ENCODE measurements around the gene MTCH1. TPM values are rescaled to one million over a fixed set of nuclear protein-coding genes. Genes with fewer than 3 reads are reported as not detected.

MTCH1 gene
- total RNA-seq, 1 experiment from 2014 or later = 84.4 TPM

GRCh38 chr6:36986704-36987047, 680 bp upstream of the MTCH1 start:
- Histone ChIP-seq H3K9me2 (replicated peaks; ENCODE audit: insufficient read depth, low read length) (no peaks in the 10 kb centered on the region), H4K20me1 (ENCODE audit: insufficient read depth, low read depth, low read length) (peaks cover 31% of the 10 kb centered on the region), H3K9ac (ENCODE audit: low read length) (peak overlapping the region; percentile 98), H3K4me3 (ENCODE audit: low read length) (peak overlapping the region; percentile 97), H3K4me2 (ENCODE audit: low read depth, low read length, poor library complexity, severe bottlenecking) (peak overlapping the region; percentile 99), H3K36me3 (ENCODE audit: insufficient read depth, low read length) (no peaks in the 10 kb centered on the region), H3K79me2 (ENCODE audit: low read length) (peaks cover 41% of the 10 kb centered on the region), H3K4me1 (ENCODE audit: low read length) (peaks cover 34% of the 10 kb centered on the region), H2AFZ (ENCODE audit: low read length) (peak overlapping the region; percentile 53; the same call in 1 of the 2 replicates), H3K27me3 (ENCODE audit: low read length) (no peaks in the 10 kb centered on the region), H3K9me3 (ENCODE audit: low read length) (no peaks in the 10 kb centered on the region), H3K27ac (ENCODE audit: low read length) (no peak overlapping the region; the same call in 1 of the 2 replicates)
- DNase-seq = peak; percentile 65

GRCh38 chr6:36985417-36985807, 584 bp downstream of the MTCH1 start:
- peaks cover 54% of the 10 kb centered on the region for H3K79me2 ChIP-seq (ENCODE audit: low read length)
- H3K9me3 ChIP-seq (ENCODE audit: low read length) = no peaks in the 10 kb centered on the region
- peaks cover 43% of the 10 kb centered on the region for H4K20me1 ChIP-seq (ENCODE audit: insufficient read depth, low read depth, low read length)
- H3K36me3 ChIP-seq (ENCODE audit: insufficient read depth, low read length) = no peaks in the 10 kb centered on the region
- no peaks in the 10 kb centered on the region for H3K27me3 ChIP-seq (ENCODE audit: low read length)
- peak overlapping the region; percentile 97 for H3K4me3 ChIP-seq (ENCODE audit: low read length)
- no peak for DNase-seq
- no peaks in the 10 kb centered on the region for H3K9me2 ChIP-seq (replicated peaks; ENCODE audit: insufficient read depth, low read length)
- peaks cover 30% of the 10 kb centered on the region for H3K4me1 ChIP-seq (ENCODE audit: low read length)
- H2AFZ ChIP-seq (ENCODE audit: low read length) = no peak overlapping the region
- H3K4me2 ChIP-seq (ENCODE audit: low read depth, low read length, poor library complexity, severe bottlenecking) = peak overlapping the region; percentile 99
- H3K27ac ChIP-seq (ENCODE audit: low read length) = peak overlapping the region; percentile 49
- H3K9ac ChIP-seq (ENCODE audit: low read length) = peak overlapping the region; percentile 98

GRCh38 chr6:36984581-36985416, 1.2 kb downstream of the MTCH1 start:
- peaks cover 29% of the 10 kb centered on the region for H3K4me1 ChIP-seq (ENCODE audit: low read length)
- no peaks in the 10 kb centered on the region for H3K27me3 ChIP-seq (ENCODE audit: low read length)
- H3K4me3 ChIP-seq (ENCODE audit: low read length) = peak overlapping the region; percentile 97
- H3K9me3 ChIP-seq (ENCODE audit: low read length) = no peaks in the 10 kb centered on the region
- peak overlapping the region; percentile 99 for H3K4me2 ChIP-seq (ENCODE audit: low read depth, low read length, poor library complexity, severe bottlenecking)
- peaks cover 49% of the 10 kb centered on the region for H4K20me1 ChIP-seq (ENCODE audit: insufficient read depth, low read depth, low read length)
- no peaks in the 10 kb centered on the region for H3K9me2 ChIP-seq (replicated peaks; ENCODE audit: insufficient read depth, low read length)
- no peaks in the 10 kb centered on the region for H3K36me3 ChIP-seq (ENCODE audit: insufficient read depth, low read length)
- H3K79me2 ChIP-seq (ENCODE audit: low read length) = peaks cover 60% of the 10 kb centered on the region
- peak; percentile 79 for DNase-seq
- H3K27ac ChIP-seq (ENCODE audit: low read length) = peak overlapping the region; percentile 49
- H3K9ac ChIP-seq (ENCODE audit: low read length) = peak overlapping the region; percentile 98
- H2AFZ ChIP-seq (ENCODE audit: low read length) = no peak overlapping the region

- H3K9ac ChIP-seq (ENCODE audit: low read length) = peak overlapping the region; percentile 21; the same call in 1 of the 2 replicates
These were observed 2.5 kb downstream of the MTCH1 start for GRCh38 chr6:36983538-36983937.

GRCh38 chr6:36980876-36981619, 4.9 kb downstream of the MTCH1 start:
- Histone ChIP-seq H3K9me3 (ENCODE audit: low read length) (no peaks in the 10 kb centered on the region), H2AFZ (ENCODE audit: low read length) (no peak overlapping the region), H3K4me1 (ENCODE audit: low read length) (peaks cover 18% of the 10 kb centered on the region), H3K4me2 (ENCODE audit: low read depth, low read length, poor library complexity, severe bottlenecking) (no peak overlapping the region), H3K9ac (ENCODE audit: low read length) (no peak overlapping the region), H3K36me3 (ENCODE audit: insufficient read depth, low read length) (peaks cover 21% of the 10 kb centered on the region; the same call in 1 of the 2 replicates), H3K27ac (ENCODE audit: low read length) (no peak overlapping the region), H3K79me2 (ENCODE audit: low read length) (peaks cover 69% of the 10 kb centered on the region), H4K20me1 (ENCODE audit: insufficient read depth, low read depth, low read length) (peaks cover 66% of the 10 kb centered on the region), H3K27me3 (ENCODE audit: low read length) (no peaks in the 10 kb centered on the region), H3K9me2 (replicated peaks; ENCODE audit: insufficient read depth, low read length) (no peaks in the 10 kb centered on the region), H3K4me3 (ENCODE audit: low read length) (no peak overlapping the region)
- DNase-seq = no peak

More at GRCh38 chr6:36983538-36983937, 2.5 kb downstream of the MTCH1 start:
- peak overlapping the region; percentile 97; the same call in 1 of the 2 replicates for H3K4me3 ChIP-seq (ENCODE audit: low read length)
- peaks cover 29% of the 10 kb centered on the region for H3K4me1 ChIP-seq (ENCODE audit: low read length)
- no peaks in the 10 kb centered on the region for H3K9me2 ChIP-seq (replicated peaks; ENCODE audit: insufficient read depth, low read length)
- peak overlapping the region; percentile 99 for H3K4me2 ChIP-seq (ENCODE audit: low read depth, low read length, poor library complexity, severe bottlenecking)
- H3K27me3 ChIP-seq (ENCODE audit: low read length) = no peaks in the 10 kb centered on the region
- H3K27ac ChIP-seq (ENCODE audit: low read length) = no peak overlapping the region
- peaks cover 69% of the 10 kb centered on the region for H3K79me2 ChIP-seq (ENCODE audit: low read length)
- H3K36me3 ChIP-seq (ENCODE audit: insufficient read depth, low read length) = no peaks in the 10 kb centered on the region
- H3K9me3 ChIP-seq (ENCODE audit: low read length) = no peaks in the 10 kb centered on the region
- H4K20me1 ChIP-seq (ENCODE audit: insufficient read depth, low read depth, low read length) = peaks cover 57% of the 10 kb centered on the region
- H2AFZ ChIP-seq (ENCODE audit: low read length) = no peak overlapping the region
- DNase-seq = no peak

- Histone ChIP-seq H3K79me2 (ENCODE audit: low read length) (peaks cover 61% of the 10 kb centered on the region), H3K4me2 (ENCODE audit: low read depth, low read length, poor library complexity, severe bottlenecking) (no peak overlapping the region), H3K9me3 (ENCODE audit: low read length) (no peaks in the 10 kb centered on the region), H3K36me3 (ENCODE audit: insufficient read depth, low read length) (peaks cover 24% of the 10 kb centered on the region; the same call in 1 of the 2 replicates), H3K4me3 (ENCODE audit: low read length) (no peak overlapping the region), H3K9me2 (replicated peaks; ENCODE audit: insufficient read depth, low read length) (no peaks in the 10 kb centered on the region), H2AFZ (ENCODE audit: low read length) (no peak overlapping the region), H3K4me1 (ENCODE audit: low read length) (peaks cover 18% of the 10 kb centered on the region), H3K27me3 (ENCODE audit: low read length) (no peaks in the 10 kb centered on the region), H3K9ac (ENCODE audit: low read length) (no peak overlapping the region), H3K27ac (ENCODE audit: low read length) (no peak overlapping the region), H4K20me1 (ENCODE audit: insufficient read depth, low read depth, low read length) (peaks cover 66% of the 10 kb centered on the region)
- DNase-seq = no peak
These were observed 5.9 kb downstream of the MTCH1 start for GRCh38 chr6:36980129-36980528.

GRCh38 chr6:36979347-36979742, 6.7 kb downstream of the MTCH1 start:
- Histone ChIP-seq H3K9ac (ENCODE audit: low read length) (no peak overlapping the region), H3K4me1 (ENCODE audit: low read length) (peaks cover 14% of the 10 kb centered on the region), H3K27ac (ENCODE audit: low read length) (no peak overlapping the region), H4K20me1 (ENCODE audit: insufficient read depth, low read depth, low read length) (peaks cover 60% of the 10 kb centered on the region), H3K9me3 (ENCODE audit: low read length) (no peaks in the 10 kb centered on the region), H3K27me3 (ENCODE audit: low read length) (no peaks in the 10 kb centered on the region), H3K4me2 (ENCODE audit: low read depth, low read length, poor library complexity, severe bottlenecking) (no peak overlapping the region), H3K9me2 (replicated peaks; ENCODE audit: insufficient read depth, low read length) (no peaks in the 10 kb centered on the region), H3K4me3 (ENCODE audit: low read length) (no peak overlapping the region), H3K79me2 (ENCODE audit: low read length) (peaks cover 53% of the 10 kb centered on the region), H2AFZ (ENCODE audit: low read length) (no peak overlapping the region), H3K36me3 (ENCODE audit: insufficient read depth, low read length) (peaks cover 29% of the 10 kb centered on the region; the same call in 1 of the 2 replicates)
- no peak for DNase-seq

All from Karpas-422 (cell line).